HT1080 (cell line): ENCODE data around the gene STPG3. TPM values are rescaled to one million over a fixed set of nuclear protein-coding genes. Genes with fewer than 3 reads are reported as not detected.
"Not testable (repeated sequence)": the region's sequence is repeated elsewhere in the genome, so short reads cannot be mapped to it uniquely, and the experiment has no call there.

Source experiments
- DNase-seq: peaks from one replicate; pipeline ENCODE4 v3.0.0-alpha.2; 2015; ENCODE audit warnings: low read depth
- total RNA-seq: library from RNA; depleted of rRNA; stranded (reverse); fragments of >200 nt; shearing (Covaris generic); gene quantifications from 2 replicates; pipeline ENCODE4 v1.2.3, GENCODE V29; 2014

Gene STPG3
- total RNA-seq, 1 experiment from 2014 or later: not detected

DNA sequence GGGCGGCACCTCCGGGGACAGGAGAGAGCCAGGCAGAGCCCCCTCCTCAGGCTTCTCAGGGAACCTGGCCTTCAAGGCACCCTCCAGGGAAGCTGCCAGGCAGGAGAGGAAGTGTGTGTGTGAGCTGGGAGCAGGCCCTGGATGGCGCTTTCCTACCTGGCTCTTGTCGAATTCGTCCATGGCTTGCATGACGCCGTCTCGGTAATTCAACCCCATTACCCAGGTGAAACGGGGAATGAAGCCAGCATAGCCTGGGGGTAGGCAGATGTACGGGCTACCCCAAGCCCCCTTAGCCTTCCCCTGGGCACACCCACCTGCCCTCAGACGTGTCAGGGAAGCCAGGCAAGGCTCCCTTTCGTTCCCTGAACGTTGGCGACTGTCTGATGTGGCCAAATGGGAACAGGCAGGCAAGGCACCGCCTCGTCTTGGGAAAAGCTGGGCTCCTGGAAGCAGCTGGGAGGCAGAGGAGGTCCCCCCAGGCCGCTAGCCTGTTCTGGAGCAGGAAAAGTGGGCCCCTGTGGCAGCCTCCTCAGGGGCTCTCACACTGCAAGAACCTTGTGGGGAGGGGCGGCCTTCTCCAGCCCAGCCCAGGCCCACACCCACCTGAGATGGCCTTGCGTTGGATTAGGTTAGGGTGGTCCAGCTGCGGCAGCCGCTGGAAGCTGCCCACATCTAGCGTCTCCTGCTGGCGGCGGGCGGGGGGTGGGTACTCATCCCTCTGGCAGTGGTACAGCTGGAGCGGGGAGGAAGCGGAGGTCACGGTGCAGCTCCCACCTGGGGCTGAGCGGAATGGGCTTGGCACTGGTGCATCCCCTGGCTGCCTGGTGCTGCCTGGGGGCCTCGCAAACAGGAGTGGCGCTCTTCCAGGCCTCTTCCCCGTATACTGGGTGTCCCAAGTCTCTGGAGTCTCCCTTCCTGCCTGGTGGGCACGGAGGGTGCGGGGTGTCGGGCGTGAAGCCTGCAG, 6.3 kb upstream of the STPG3 start:
- no peak for DNase-seq

- DNase-seq: no peak
Measured at GRCh38 chr9:137245450-137246421, 5.3 kb upstream of the STPG3 start.

DNA sequence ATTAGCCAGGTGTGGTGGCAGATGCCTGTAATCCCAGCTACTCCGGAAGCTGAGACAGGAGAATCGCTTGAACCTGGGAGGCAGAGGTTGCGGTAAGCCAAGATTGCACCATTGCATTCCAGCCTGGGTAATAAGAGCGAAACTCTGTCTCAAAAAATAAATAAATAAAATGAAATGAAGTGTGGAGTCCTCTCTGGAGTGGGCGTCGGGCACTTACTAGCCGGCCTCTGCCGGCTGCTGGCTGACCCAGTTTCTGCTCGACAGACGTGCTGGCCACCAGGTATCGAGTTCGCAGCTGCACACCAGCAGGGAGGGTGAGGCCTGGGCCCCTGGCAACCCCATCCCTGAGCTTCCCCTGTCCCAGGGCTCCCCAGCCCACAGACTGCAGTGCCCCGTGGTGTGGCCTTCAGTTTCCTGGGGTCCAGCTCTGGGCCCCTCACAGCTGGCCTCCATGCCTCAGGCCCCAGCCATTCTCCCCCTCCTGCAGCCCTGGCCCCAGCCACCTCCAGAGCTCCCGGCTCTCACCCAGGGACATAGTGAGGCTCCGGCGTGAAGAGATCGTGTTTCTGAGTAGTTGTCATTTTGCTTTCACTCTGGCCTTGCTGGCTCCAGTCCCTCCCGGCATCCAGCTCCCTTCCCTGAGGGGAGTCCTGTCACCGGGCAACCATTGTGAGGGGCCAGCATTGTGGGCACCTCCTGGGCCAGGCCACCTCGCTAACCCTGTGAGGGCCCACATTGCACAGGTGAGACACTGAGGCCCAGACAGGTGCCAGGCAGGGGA, 3.8 kb upstream of the STPG3 start:
- no peak for DNase-seq

DNA sequence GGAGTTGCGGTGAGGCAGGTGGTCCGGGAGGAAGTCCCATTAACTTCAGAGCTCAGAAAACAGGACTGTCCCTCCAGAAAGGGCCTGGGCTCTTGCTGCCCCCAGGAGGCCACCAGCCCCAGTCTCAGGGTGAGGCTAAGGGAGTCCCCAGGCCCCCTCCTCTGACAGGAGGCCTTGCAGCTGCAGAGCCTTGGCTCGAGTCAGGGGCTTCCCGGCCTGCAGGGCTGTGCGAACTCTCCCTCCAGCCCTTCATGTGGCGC, 3.2 kb upstream of the STPG3 start:
- DNase-seq: no peak

GRCh38 chr9:137250329-137251193, 525 bp upstream of the STPG3 start:
- DNase-seq: no peak

GRCh38 chr9:137251490-137252268, 593 bp downstream of the STPG3 start:
- DNase-seq: no peak

- no peak for DNase-seq
Measured at GRCh38 chr9:137252555-137253506, 1.7 kb downstream of the STPG3 start.

GRCh38 chr9:137253717-137254623, 2.9 kb downstream of the STPG3 start:
- no peak for DNase-seq

GRCh38 chr9:137254624-137255447, 3.8 kb downstream of the STPG3 start, which contains the start of gene NELFB:
NELFB (plus strand) TSS chr9:137255327.
- peak; percentile 76 for DNase-seq

DNA sequence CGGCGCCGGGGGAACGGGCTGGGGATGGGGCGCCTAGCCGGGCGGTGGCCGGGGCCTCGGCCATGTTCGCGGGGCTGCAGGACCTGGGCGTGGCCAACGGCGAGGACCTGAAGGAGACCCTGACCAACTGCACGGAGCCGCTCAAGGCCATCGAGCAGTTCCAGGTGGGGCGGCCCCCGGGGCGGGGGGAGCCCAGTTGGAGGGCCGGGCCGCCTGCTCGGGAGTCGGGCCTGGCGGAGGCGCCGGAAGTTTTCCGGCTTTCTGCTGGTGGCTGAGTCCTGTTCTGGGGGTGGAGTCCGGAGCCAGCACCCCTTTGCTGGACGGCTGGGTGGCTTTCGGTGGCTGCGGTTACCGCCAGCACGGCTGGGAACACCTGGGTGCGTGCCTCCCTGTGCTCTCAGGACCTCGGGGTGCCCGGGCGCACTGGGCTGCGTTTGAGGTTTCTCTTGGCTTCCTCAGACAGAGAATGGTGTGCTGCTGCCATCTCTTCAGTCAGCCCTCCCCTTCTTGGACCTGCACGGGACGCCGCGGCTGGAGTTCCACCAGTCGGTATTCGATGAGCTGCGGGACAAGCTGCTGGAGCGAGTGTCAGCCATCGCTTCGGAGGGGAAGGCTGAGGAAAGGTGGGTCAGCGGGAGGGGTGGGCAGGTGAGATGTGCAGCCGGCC, 4.5 kb downstream of the STPG3 start:
- peak; percentile 38 for DNase-seq

DNA sequence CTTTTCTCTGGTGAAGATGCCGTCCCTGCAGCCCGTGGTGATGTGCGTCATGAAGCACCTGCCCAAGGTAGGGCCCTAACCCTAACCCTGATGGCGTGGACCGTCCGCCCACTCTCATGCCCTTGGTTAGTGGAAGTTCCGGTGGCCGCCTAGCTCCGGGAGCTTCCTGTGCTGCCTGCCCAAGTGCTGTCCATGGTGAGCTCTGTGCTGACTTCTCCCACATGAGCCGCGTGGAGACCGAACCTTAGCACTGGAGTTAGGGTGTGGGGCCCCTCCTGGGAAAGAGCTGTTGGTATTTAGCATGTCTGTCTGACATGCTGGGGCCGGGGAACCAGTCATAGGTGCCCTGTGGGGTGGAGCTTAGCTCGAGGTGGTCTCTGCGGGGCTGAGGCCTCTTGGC, 5.3 kb downstream of the STPG3 start:
- no peak for DNase-seq

- DNase-seq: no peak
Measured at GRCh38 chr9:137256856-137257255, 5.8 kb downstream of the STPG3 start.

GRCh38 chr9:137262173-137262908, 11.3 kb downstream of the STPG3 start:
- DNase-seq: not testable (repeated sequence)

DNA sequence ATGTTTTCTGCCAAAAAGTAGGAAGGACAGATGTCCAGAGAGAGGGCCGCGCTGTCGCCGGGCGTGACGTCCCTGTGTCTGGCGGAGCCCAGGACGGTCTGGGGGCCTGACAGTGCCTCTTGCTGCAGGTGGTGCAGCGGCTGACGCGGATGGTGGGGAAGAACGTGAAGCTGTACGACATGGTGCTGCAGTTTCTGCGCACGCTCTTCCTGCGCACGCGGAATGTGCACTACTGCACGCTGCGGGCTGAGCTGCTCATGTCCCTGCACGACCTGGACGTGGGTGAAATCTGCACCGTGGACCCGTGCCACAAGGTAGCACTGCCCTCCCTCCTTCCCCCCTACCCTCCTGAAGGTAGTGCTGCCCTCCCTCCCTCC, 11.8 kb downstream of the STPG3 start:
- no peak for DNase-seq

DNA sequence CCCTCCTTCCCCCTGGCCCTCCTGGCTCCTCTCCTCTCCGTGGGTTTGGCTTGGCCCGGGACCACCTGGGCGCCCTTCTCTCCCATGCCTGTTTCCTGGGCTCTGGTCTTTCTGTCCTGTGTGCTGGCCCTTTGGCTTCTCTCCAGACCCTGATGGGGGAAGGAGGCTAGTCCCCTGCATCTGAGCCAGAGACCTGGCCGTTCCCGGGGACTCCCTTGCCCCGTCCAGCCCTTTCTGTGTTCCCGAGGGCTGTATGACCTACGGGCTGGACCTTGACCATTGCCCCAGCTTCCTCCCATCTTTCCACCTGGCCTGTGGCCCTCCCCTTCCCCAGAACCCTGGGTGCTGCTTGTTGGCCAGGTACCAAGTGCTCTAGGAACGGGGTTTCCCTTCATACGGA, 12.4 kb downstream of the STPG3 start:
- DNase-seq: no peak
